IPS-NIHi7 (cell line): ENCODE results near the gene NOL9.
"Not testable (repeated sequence)": the region's sequence is repeated elsewhere in the genome, so short reads cannot be mapped to it uniquely, and the experiment has no call there.

Experiments
- DNase-seq: peaks from one replicate; pipeline ENCODE4 v3.0.0; 2012; ENCODE audit warnings: mixed read lengths; ENCODE audit errors: extremely low spot score

NOL9 gene

GRCh38 chr1:6503884-6504602, 50.3 kb downstream of the NOL9 start:
- no peak for DNase-seq

GRCh38 chr1:6502000-6502891, 52.1 kb downstream of the NOL9 start:
- DNase-seq, result no peak

GRCh38 chr1:6501279-6501813, 53.0 kb downstream of the NOL9 start:
- no peak for DNase-seq

GRCh38 chr1:6500544-6501278, 53.6 kb downstream of the NOL9 start:
- DNase-seq, result no peak

GRCh38 chr1:6499296-6499695, 55.0 kb downstream of the NOL9 start:
- no peak for DNase-seq

- no peak for DNase-seq
Observed at GRCh38 chr1:6498576-6499111, 55.7 kb downstream of the NOL9 start.

GRCh38 chr1:6497867-6498575, 56.3 kb downstream of the NOL9 start:
- DNase-seq, result no peak

- DNase-seq, result peak; percentile 89
Observed at GRCh38 chr1:6497215-6497866, 57.0 kb downstream of the NOL9 start.

- no peak for DNase-seq
Observed at GRCh38 chr1:6496890-6497214, 57.5 kb downstream of the NOL9 start.

- no peak for DNase-seq
Observed at GRCh38 chr1:6496365-6496721, 58.0 kb downstream of the NOL9 start.

GRCh38 chr1:6495540-6496364, 58.6 kb downstream of the NOL9 start:
- DNase-seq, result no peak

GRCh38 chr1:6495041-6495441, 59.3 kb downstream of the NOL9 start:
- DNase-seq, result no peak

- no peak for DNase-seq
Observed at GRCh38 chr1:6494627-6495026, 59.7 kb downstream of the NOL9 start.

GRCh38 chr1:6493834-6494223, 60.5 kb downstream of the NOL9 start:
- not testable (repeated sequence) for DNase-seq

- DNase-seq, result no peak
Observed at GRCh38 chr1:6491966-6492365, 62.3 kb downstream of the NOL9 start.

GRCh38 chr1:6491480-6491962, 62.8 kb downstream of the NOL9 start, which contains the start of gene PLEKHG5:
TSS of gene PLEKHG5 (minus strand) at chr1:6491667. CDS start at chr1:6477571, 14,096 bp downstream.
- peak; percentile 48 for DNase-seq

GRCh38 chr1:6491081-6491449, 63.2 kb downstream of the NOL9 start:
- no peak for DNase-seq

- peak; percentile 84 for DNase-seq
Observed at GRCh38 chr1:6490181-6491080, 63.9 kb downstream of the NOL9 start.

- peak; percentile 89 for DNase-seq
Observed at GRCh38 chr1:6489799-6490180, 64.5 kb downstream of the NOL9 start.
